ENCODE results near the gene NDFIP1. TPM values are rescaled to one million over a fixed set of nuclear protein-coding genes. Genes with fewer than 3 reads are reported as not detected.

Gene NDFIP1
- total RNA-seq, 4 donors from 2014 or later: 30.5 to 112 (median 93.0) TPM

DNA sequence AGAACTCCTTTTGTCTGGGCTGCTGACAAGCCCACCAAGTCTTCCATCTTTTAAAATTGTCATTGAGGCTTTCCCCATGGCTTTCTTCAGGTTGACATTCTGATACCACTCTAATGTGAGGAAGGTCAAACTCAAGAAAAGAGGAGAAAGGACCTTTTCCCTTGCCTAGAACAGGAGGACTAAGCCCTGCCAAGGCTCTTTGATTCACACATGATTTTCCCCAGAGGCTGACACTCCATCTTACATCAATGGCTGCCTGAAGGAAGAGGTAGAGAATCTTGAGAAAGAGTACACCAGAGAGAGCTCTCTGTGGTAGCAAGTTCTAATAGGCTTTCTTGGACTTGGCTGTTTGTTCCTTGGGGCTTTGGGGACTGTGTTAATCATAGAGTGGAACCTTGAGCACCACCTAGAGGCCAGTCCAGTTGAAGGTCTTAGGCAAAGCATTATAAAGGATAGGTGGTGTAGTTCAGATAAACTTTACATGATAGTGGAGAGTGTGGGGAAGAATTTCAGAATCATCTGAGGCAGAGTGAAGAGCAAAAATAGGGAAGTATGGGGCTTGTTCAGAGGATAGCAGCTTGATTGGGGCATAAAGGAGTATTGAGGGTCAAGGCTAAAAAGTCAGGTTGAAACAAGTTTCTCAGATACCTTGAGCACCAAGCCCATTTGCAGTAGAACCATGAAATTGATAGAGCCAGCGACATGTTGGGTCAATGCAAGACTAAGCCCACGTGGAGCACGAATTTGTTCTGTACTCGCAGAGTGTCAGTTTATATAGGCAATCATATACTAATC is 36.7 kb downstream of the NDFIP1 start:
- H3K27ac ChIP-seq: no peak overlapping the region
- H3K4me3 ChIP-seq: no peak overlapping the region
- TF ChIP-seq, protein P1, sequence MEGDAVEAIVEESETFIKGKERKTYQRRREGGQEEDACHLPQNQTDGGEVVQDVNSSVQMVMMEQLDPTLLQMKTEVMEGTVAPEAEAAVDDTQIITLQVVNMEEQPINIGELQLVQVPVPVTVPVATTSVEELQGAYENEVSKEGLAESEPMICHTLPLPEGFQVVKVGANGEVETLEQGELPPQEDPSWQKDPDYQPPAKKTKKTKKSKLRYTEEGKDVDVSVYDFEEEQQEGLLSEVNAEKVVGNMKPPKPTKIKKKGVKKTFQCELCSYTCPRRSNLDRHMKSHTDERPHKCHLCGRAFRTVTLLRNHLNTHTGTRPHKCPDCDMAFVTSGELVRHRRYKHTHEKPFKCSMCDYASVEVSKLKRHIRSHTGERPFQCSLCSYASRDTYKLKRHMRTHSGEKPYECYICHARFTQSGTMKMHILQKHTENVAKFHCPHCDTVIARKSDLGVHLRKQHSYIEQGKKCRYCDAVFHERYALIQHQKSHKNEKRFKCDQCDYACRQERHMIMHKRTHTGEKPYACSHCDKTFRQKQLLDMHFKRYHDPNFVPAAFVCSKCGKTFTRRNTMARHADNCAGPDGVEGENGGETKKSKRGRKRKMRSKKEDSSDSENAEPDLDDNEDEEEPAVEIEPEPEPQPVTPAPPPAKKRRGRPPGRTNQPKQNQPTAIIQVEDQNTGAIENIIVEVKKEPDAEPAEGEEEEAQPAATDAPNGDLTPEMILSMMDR (IDR thresholded peaks at IDR 0.05): peak in 5 of 6 experiments; percentile 36 to 81 (median 75)
- TF ChIP-seq POLR2A (IDR thresholded peaks at IDR 0.05): no peak
- peak in 2 of 3 donors; percentile 51 to 88 for DNase-seq
- peaks cover 0 to 62% (median 0%) of the 10 kb centered on the region in 3 donors for H3K36me3 ChIP-seq
- H3K27me3 ChIP-seq: no peaks in the 10 kb centered on the region
- no peaks in the 10 kb centered on the region for H3K4me1 ChIP-seq
- H3K9me3 ChIP-seq: no peaks in the 10 kb centered on the region

DNA sequence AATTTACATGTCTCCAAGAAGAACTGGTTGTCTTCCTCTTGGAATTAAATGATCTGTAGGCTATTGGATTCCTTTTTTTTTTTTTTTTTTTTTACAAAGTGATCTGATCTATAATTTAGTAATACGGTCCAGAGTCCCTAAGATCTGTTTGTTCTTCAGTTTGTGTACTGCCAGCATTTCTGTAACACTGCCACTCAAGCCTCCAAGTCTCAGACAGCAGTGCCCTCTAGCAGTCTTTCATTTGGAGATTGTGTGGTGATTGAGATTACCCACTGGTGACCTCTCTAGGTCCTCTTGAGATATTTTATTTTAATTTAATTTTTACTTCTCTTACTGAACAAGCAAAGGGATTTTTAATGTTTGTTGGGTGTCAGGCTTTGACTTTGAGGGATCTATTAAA is 40.8 kb downstream of the NDFIP1 start:
- Histone ChIP-seq H3K36me3 (peaks cover 0 to 48% (median 0%) of the 10 kb centered on the region in 3 donors), H3K27ac (no peak overlapping the region), H3K4me1 (no peaks in the 10 kb centered on the region), H3K27me3 (no peaks in the 10 kb centered on the region), H3K9me3 (no peaks in the 10 kb centered on the region), H3K4me3 (no peak overlapping the region)
- no peak for TF ChIP-seq POLR2A (IDR thresholded peaks at IDR 0.05)
- TF ChIP-seq, protein P1 (IDR thresholded peaks at IDR 0.05): no peak
- DNase-seq: no peak

DNA sequence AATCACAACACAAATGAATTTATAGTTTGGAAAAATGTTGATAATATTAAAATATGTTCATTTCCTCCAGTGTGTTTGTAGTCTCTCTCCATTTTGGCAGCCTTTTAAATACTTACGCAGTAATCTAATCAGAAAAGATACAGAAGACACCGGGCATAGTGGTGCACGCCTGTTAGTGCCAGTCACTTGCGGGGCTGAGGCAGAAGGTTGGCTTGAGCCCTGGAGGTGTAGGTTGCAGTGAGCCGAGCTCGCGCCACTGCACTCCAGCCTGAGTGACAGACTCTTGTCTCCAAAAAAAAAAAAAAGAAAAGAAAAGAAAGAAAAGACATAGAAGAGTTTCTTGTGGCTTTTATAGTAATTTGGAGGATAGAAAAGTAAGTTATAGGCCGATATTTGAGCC is 41.9 kb downstream of the NDFIP1 start:
- Histone ChIP-seq H3K36me3 (peaks cover 0 to 38% (median 0%) of the 10 kb centered on the region in 3 donors), H3K27ac (no peak overlapping the region), H3K9me3 (no peaks in the 10 kb centered on the region), H3K27me3 (no peaks in the 10 kb centered on the region), H3K4me1 (no peaks in the 10 kb centered on the region), H3K4me3 (no peak overlapping the region)
- TF ChIP-seq POLR2A (IDR thresholded peaks at IDR 0.05): no peak
- TF ChIP-seq, protein P1 (IDR thresholded peaks at IDR 0.05): no peak
- no peak for DNase-seq

DNA sequence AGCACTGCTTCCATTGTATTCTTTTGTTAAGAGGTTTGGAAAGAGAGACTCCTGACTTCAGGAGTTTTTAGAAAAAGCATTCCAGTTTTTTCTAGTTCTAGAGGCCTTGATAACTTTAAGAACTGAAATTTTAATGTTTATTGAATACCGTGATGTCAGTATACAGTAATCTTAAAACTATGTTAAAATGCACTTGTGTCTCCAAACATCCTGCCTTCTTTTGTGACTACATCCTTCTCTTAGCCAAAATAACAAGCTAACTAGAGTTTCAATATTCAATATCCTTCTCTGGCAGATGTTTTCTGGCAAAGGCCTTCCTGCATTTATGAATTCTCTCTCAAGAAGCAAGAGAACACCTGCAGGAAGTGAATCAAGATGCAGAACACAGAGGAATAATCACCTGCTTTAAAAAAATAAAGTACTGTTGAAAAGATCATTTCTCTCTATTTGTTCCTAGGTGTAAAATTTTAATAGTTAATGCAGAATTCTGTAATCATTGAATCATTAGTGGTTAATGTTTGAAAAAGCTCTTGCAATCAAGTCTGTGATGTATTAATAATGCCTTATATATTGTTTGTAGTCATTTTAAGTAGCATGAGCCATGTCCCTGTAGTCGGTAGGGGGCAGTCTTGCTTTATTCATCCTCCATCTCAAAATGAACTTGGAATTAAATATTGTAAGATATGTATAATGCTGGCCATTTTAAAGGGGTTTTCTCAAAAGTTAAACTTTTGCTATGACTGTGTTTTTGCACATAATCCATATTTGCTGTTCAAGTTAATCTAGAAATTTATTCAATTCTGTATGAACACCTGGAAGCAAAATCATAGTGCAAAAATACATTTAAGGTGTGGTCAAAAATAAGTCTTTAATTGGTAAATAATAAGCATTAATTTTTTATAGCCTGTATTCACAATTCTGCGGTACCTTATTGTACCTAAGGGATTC is 43.1 kb downstream of the NDFIP1 start:
- TF ChIP-seq, protein P1 (IDR thresholded peaks at IDR 0.05): peak; percentile 40 to 95 (median 86)
- TF ChIP-seq POLR2A (IDR thresholded peaks at IDR 0.05): no peak
- Histone ChIP-seq H3K27me3 (no peaks in the 10 kb centered on the region), H3K27ac (no peak overlapping the region), H3K4me3 (no peak overlapping the region), H3K36me3 (peaks cover 0 to 25% (median 0%) of the 10 kb centered on the region in 3 donors), H3K4me1 (no peaks in the 10 kb centered on the region), H3K9me3 (no peaks in the 10 kb centered on the region)
- peak in 2 of 3 donors; percentile 31 to 73 for DNase-seq

DNA sequence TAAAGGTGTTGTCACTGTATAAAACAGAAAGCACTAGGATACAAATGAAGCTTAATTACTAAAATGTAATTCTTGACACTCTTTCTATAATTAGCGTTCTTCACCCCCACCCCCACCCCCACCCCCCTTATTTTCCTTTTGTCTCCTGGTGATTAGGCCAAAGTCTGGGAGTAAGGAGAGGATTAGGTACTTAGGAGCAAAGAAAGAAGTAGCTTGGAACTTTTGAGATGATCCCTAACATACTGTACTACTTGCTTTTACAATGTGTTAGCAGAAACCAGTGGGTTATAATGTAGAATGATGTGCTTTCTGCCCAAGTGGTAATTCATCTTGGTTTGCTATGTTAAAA is 43.8 kb downstream of the NDFIP1 start:
- Histone ChIP-seq H3K27me3 (no peaks in the 10 kb centered on the region), H3K4me3 (no peak overlapping the region), H3K9me3 (no peaks in the 10 kb centered on the region), H3K36me3 (peaks cover 0 to 18% (median 0%) of the 10 kb centered on the region in 3 donors), H3K4me1 (no peaks in the 10 kb centered on the region), H3K27ac (no peak overlapping the region)
- DNase-seq: no peak
- TF ChIP-seq, protein P1 (IDR thresholded peaks at IDR 0.05): no peak
- TF ChIP-seq POLR2A (IDR thresholded peaks at IDR 0.05): no peak

Data from Peyer's patch (tissue), 4 donors.